H1 (cell line): ENCODE data around the gene FCMR. TPM values are rescaled to one million over a fixed set of nuclear protein-coding genes. Genes with fewer than 3 reads are reported as not detected.

ENCODE experiments used
- CTCF ChIA-PET: fragments of 300-600 bp; sonication (Branson Sonifier 250); formaldehyde crosslinking; loops from one replicate; lab custom pipeline; 2021; ENCODE audit not compliant: partially characterized antibody; lab: Charles Lee
- POLR2A ChIA-PET: fragments of 300-600 bp; sonication (Branson Sonifier 250); formaldehyde crosslinking; loops from one replicate; lab custom pipeline; 2021; ENCODE audit warnings: inconsistent platforms; ENCODE audit not compliant: partially characterized antibody; lab: Charles Lee
- DNase-seq, 2 experiments: peaks; one replicate each; pipeline versions ENCODE4 v3.0.0 to v3.0.0-alpha.2; 2010 to 2022; ENCODE audit warnings: low spot score in 2 of 2, low read depth in 1 of 2, mixed read lengths in 1 of 2
- FAIRE-seq: peaks from 2 replicates; lab custom pipeline; 2011; peaks lifted over from hg19 to GRCh38; lab: Jason Lieb, UNC
- H2AFZ ChIP-seq: 2 replicates; pipeline ENCODE4 v1.8.1; 2012; ENCODE audit warnings: low read length, inconsistent platforms
- H2AK5ac ChIP-seq: 2 replicates; pipeline ENCODE4 v1.6.1; 2013; ENCODE audit warnings: low read depth, low read length
- H2BK120ac ChIP-seq: replicated peaks from 2 replicates; pipeline ENCODE3; 2013; ENCODE audit warnings: low read depth, low read length, inconsistent platforms
- H2BK12ac ChIP-seq: 2 replicates; pipeline ENCODE4 v1.6.1; 2013; ENCODE audit warnings: low read depth, low read length
- H2BK15ac ChIP-seq: 2 replicates; pipeline ENCODE4 v1.6.1; 2013; ENCODE audit warnings: low read length
- H2BK20ac ChIP-seq: 2 replicates; pipeline ENCODE4 v1.6.1; 2013; ENCODE audit warnings: low read length
- H2BK5ac ChIP-seq: 2 replicates; pipeline ENCODE4 v1.6.1; 2013; ENCODE audit warnings: low read depth, low read length
- H3K14ac ChIP-seq: 2 replicates; pipeline ENCODE4 v1.6.1; 2013; ENCODE audit warnings: inconsistent platforms; ENCODE audit not compliant: insufficient read length
- H3K18ac ChIP-seq: 2 replicates; pipeline ENCODE4 v1.6.1; 2013; ENCODE audit warnings: low read length; ENCODE audit errors: extremely low read depth
- H3K23ac ChIP-seq: 2 replicates; pipeline ENCODE4 v1.6.1; 2013; ENCODE audit warnings: inconsistent platforms; ENCODE audit not compliant: insufficient read length
- H3K23me2 ChIP-seq: 2 replicates; pipeline ENCODE4 v1.6.1; 2013; ENCODE audit warnings: low read depth, low read length
- H3K27ac ChIP-seq: 2 replicates; pipeline ENCODE4 v1.6.1; 2011; ENCODE audit warnings: low read depth, low read length, inconsistent platforms
- H3K27me3 ChIP-seq, 4 experiments: replicated peaks in 1 of 4; 1 replicate in 1 of 4; 2 replicates in 3 of 4; pipeline versions ENCODE4 v1.6.1 to v1.8.1; 2011 to 2013; ENCODE audit warnings: low read length in 3 of 4, mild to moderate bottlenecking in 3 of 4, inconsistent platforms in 2 of 4, mixed read lengths in 2 of 4, moderate library complexity in 1 of 4; ENCODE audit not compliant: control insufficient read depth in 3 of 4, insufficient read depth in 3 of 4; ENCODE audit errors: extremely low read depth in 1 of 4
- H3K36me3 ChIP-seq, 4 experiments: 2 replicates each; pipeline versions ENCODE4 v1.6.1 to v1.8.1; 2011 to 2013; ENCODE audit warnings: mild to moderate bottlenecking in 4 of 4, low read length in 3 of 4, moderate library complexity in 2 of 4, control low read depth in 1 of 4, inconsistent platforms in 1 of 4; ENCODE audit not compliant: insufficient read depth in 4 of 4, control insufficient read depth in 2 of 4
- H3K4ac ChIP-seq: replicated peaks from 2 replicates; pipeline ENCODE3; 2013; ENCODE audit warnings: low read length, low read depth, mixed read lengths, inconsistent platforms; ENCODE audit not compliant: insufficient read length
- H3K4me1 ChIP-seq, 4 experiments: replicated peaks in 1 of 4; 1 replicate in 1 of 4; 2 replicates in 3 of 4; pipeline versions ENCODE4 v1.6.1 to v1.8.1; 2011 to 2013; ENCODE audit warnings: low read length in 3 of 4, inconsistent platforms in 2 of 4, mixed read lengths in 1 of 4; ENCODE audit not compliant: insufficient read depth in 4 of 4, control insufficient read depth in 3 of 4
- H3K4me2 ChIP-seq, 2 experiments: 2 replicates each; pipeline versions ENCODE4 v1.6.1 to v1.8.1; 2011 to 2013; ENCODE audit warnings: low read depth in 2 of 2, low read length in 2 of 2, control low read depth in 1 of 2, inconsistent platforms in 1 of 2, mild to moderate bottlenecking in 1 of 2; ENCODE audit not compliant: insufficient read depth in 1 of 2
- H3K4me3 ChIP-seq, 4 experiments: fragments of 200-600, 300-600 bp in 1 of 4; sonication (generic), shearing (Covaris generic), sonication (Bioruptor Twin) in 1 of 4; 2 replicates each; pipeline versions ENCODE4 v1.5.1 to v1.8.1; 2011 to 2016; ENCODE audit warnings: low read length in 4 of 4, low read depth in 3 of 4, control low read depth in 2 of 4, inconsistent platforms in 2 of 4, mild to moderate bottlenecking in 2 of 4, mixed read lengths in 1 of 4, moderate library complexity in 1 of 4; ENCODE audit not compliant: insufficient read depth in 2 of 4; ENCODE audit errors: extremely low read depth in 1 of 4
- H3K56ac ChIP-seq: replicated peaks from 2 replicates; pipeline ENCODE3; 2013; ENCODE audit warnings: low read depth, mild to moderate bottlenecking, mixed read lengths, low read length, inconsistent platforms; ENCODE audit not compliant: insufficient read length
- H3K79me1 ChIP-seq: 2 replicates; pipeline ENCODE4 v1.6.1; 2013; ENCODE audit warnings: low read depth, low read length, control low read depth
- H3K79me2 ChIP-seq, 2 experiments: 2 replicates each; pipeline versions ENCODE4 v1.6.1 to v1.8.1; 2012 to 2013; ENCODE audit warnings: low read length in 2 of 2, mild to moderate bottlenecking in 2 of 2, inconsistent platforms in 1 of 2; ENCODE audit not compliant: insufficient read depth in 2 of 2, control insufficient read depth in 1 of 2
- H3K9ac ChIP-seq, 4 experiments: replicated peaks in 1 of 4; 1 replicate in 1 of 4; 2 replicates in 3 of 4; pipeline versions ENCODE4 v1.6.1 to v1.8.1; 2011 to 2013; ENCODE audit warnings: low read depth in 3 of 4, low read length in 3 of 4, control low read depth in 2 of 4, mild to moderate bottlenecking in 2 of 4, moderate library complexity in 2 of 4, inconsistent platforms in 1 of 4; ENCODE audit errors: extremely low read depth in 1 of 4
- H3K9me3 ChIP-seq, 2 experiments: 2 replicates each; pipeline versions ENCODE4 v1.6.1 to v1.8.1; 2012 to 2013; ENCODE audit warnings: mild to moderate bottlenecking in 2 of 2, moderate library complexity in 2 of 2, control low read depth in 1 of 2, inconsistent platforms in 1 of 2, low read depth in 1 of 2, low read length in 1 of 2, mixed read lengths in 1 of 2; ENCODE audit not compliant: insufficient read depth in 2 of 2
- H4K20me1 ChIP-seq, 2 experiments: replicated peaks in 1 of 2; 2 replicates each; pipeline versions ENCODE3 to v1.8.1; 2011 to 2013; ENCODE audit warnings: inconsistent platforms in 2 of 2, low read length in 2 of 2, mild to moderate bottlenecking in 1 of 2; ENCODE audit not compliant: insufficient read depth in 2 of 2, control insufficient read depth in 1 of 2
- H4K5ac ChIP-seq: 2 replicates; pipeline ENCODE4 v1.6.1; 2013; ENCODE audit warnings: low read length, low read depth, mixed read lengths, inconsistent platforms; ENCODE audit not compliant: insufficient read length
- H4K8ac ChIP-seq: 2 replicates; pipeline ENCODE4 v1.8.0; 2013; ENCODE audit warnings: mild to moderate bottlenecking, moderate library complexity, low read length, inconsistent platforms; ENCODE audit not compliant: insufficient read depth; ENCODE audit errors: extremely low read depth
- H4K91ac ChIP-seq: replicated peaks from 2 replicates; pipeline ENCODE3; 2013; ENCODE audit warnings: low read length, mixed read lengths, inconsistent platforms; ENCODE audit not compliant: insufficient read length
- CBX8 ChIP-seq: fragments of 300-800, 300-1000 bp; sonication (generic); IDR thresholded peaks from 2 replicates; pipeline ENCODE4 v1.7.1; 2016; ENCODE audit warnings: low read depth, low read length, borderline replicate concordance
- CHD1 ChIP-seq: IDR thresholded peaks from 2 replicates; pipeline ENCODE4 v1.6.1; 2012; ENCODE audit warnings: low read depth, low read length, improper control_type of control experiment
- CREB1 ChIP-seq: IDR thresholded peaks from 2 replicates; pipeline ENCODE4 v1.6.1; 2012; ENCODE audit warnings: inconsistent platforms
- GTF2F1 ChIP-seq: IDR thresholded peaks from 2 replicates; pipeline ENCODE4 v1.6.1; 2012; ENCODE audit warnings: low read depth, low read length, improper control_type of control experiment, borderline replicate concordance
- HDAC6 ChIP-seq: IDR thresholded peaks from one replicate; pipeline ENCODE4 v1.7.1; 2012; ENCODE audit warnings: low read depth, mild to moderate bottlenecking, inconsistent platforms, low read length, moderate library complexity
- NRF1 ChIP-seq: IDR thresholded peaks from 2 replicates; pipeline ENCODE4 v1.6.1; 2011; ENCODE audit warnings: mild to moderate bottlenecking, low read depth, low read length, improper control_type of control experiment
- POLR2A ChIP-seq, 2 experiments: IDR thresholded peaks; 1 replicate in 1 of 2; 2 replicates in 1 of 2; pipeline ENCODE4 v1.6.1; 2011; ENCODE audit warnings: low read depth in 2 of 2, low read length in 2 of 2, mild to moderate bottlenecking in 2 of 2; ENCODE audit errors: control extremely low read depth in 1 of 2
- RFX5 ChIP-seq: IDR thresholded peaks from 2 replicates; pipeline ENCODE4 v1.6.1; 2011; ENCODE audit warnings: low read depth, low read length, improper control_type of control experiment, borderline replicate concordance
- SIX5 ChIP-seq: IDR thresholded peaks from 2 replicates; pipeline ENCODE4 v1.6.1; 2011; ENCODE audit warnings: mild to moderate bottlenecking, low read depth, low read length
- SP4 ChIP-seq: IDR thresholded peaks from 2 replicates; pipeline ENCODE4 v1.6.1; 2012; ENCODE audit warnings: low read length, inconsistent platforms
- SUZ12 ChIP-seq: fragments of 200-600 bp; sonication (generic); IDR thresholded peaks from 2 replicates; pipeline ENCODE4 v1.6.1; 2012; ENCODE audit warnings: mild to moderate bottlenecking, inconsistent platforms, low read length, moderate library complexity, mixed read lengths
- TCF12 ChIP-seq: IDR thresholded peaks from 2 replicates; pipeline ENCODE4 v1.6.1; 2011; ENCODE audit warnings: low read depth, mild to moderate bottlenecking, low read length
- ZNF274 ChIP-seq: IDR thresholded peaks from 2 replicates; pipeline ENCODE4 v1.7.0; 2012; ENCODE audit warnings: low read length, borderline replicate concordance; ENCODE audit errors: extremely low read depth
- WGBS, 2 experiments: shearing (Covaris generic) in 1 of 2; methylation state at CpG; one replicate each; pipeline versions ENCODE4 v1.1.6 to v1.1.7; 2013 to 2015; ENCODE audit warnings: low lambda C conversion rate in 2 of 2, mixed read lengths in 2 of 2, inconsistent platforms in 1 of 2, low coverage in 1 of 2, missing lambda C conversion rate in 1 of 2; ENCODE audit not compliant: insufficient replicate concordance in 2 of 2, insufficient coverage in 1 of 2, insufficient read length in 1 of 2; ENCODE audit errors: extremely low coverage in 1 of 2, missing lambda C conversion rate in 1 of 2; 5-methylcytosine and 5-hydroxymethylcytosine counted together
- polyA plus RNA-seq, 7 experiments: library from polyadenylated mRNA; depleted of rRNA in 3 of 7; stranded (reverse) in 5 of 7; unstranded in 2 of 7; fragments of >200 nt in 5 of 7; fragments of 200-250 nt in 2 of 7; gene quantifications; 1 replicate in 5 of 7; 2 replicates in 1 of 7; 4 replicates in 1 of 7; pipeline versions ENCODE4 v1.2.1 to v1.2.3, GENCODE V29; 2011 to 2013; ENCODE audit warnings: missing spikeins in 2 of 7, mixed read lengths in 2 of 7
- total RNA-seq: library from RNA; stranded (reverse); fragmentation: NEBNext Ultra II Directional; extraction: Animal tissue kit (Norgen Biotek cat#: 25700); gene quantifications from 2 replicates; pipeline ENCODE4 v1.2.1, GENCODE V29; 2021
- TF ChIP-seq, protein P1 (sequence below): IDR thresholded peaks from 2 replicates; pipeline ENCODE4 v1.6.1; 2012; ENCODE audit warnings: low read length, inconsistent platforms

Gene FCMR
- total and polyA plus RNA-seq, 2 of the 8 experiments (the other 6 are each of a cell fraction or from before 2014, with no cell fraction given), result 0.53 TPM; not detected in 1

DNA sequence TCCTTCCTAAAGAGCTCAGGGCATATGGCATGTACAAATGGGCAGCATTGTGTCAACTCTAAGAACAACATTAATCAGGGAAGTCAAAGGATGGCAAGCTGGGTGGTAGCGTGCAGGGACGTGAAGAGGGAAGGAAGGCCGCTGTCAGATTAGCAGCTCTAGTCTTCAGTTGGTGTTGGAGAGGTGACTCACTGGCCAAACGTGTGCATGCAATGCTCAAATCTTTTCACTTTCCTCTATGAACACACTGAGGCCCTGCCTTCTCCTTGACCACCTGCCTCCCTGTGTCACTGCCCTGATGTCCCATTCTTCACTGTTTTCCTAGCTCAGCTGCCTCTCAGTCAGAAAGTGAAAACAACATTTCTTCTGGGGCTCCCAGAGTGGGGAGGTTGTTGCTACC lies 30.4 kb upstream of the FCMR start:
- POLR2A ChIA-PET, result interaction anchor here (1.4 kb wide), 1 partner anchor 15 kb away, joined by 3 read pairs; no protein-coding TSS in a partner anchor
- TF ChIP-seq GTF2F1, result no peak
- no peak for TF ChIP-seq CREB1
- no peak for TF ChIP-seq SUZ12
- TF ChIP-seq SP4, result no peak
- TF ChIP-seq ZNF274, result no peak
- no peak for TF ChIP-seq CBX8
- TF ChIP-seq, protein P1, sequence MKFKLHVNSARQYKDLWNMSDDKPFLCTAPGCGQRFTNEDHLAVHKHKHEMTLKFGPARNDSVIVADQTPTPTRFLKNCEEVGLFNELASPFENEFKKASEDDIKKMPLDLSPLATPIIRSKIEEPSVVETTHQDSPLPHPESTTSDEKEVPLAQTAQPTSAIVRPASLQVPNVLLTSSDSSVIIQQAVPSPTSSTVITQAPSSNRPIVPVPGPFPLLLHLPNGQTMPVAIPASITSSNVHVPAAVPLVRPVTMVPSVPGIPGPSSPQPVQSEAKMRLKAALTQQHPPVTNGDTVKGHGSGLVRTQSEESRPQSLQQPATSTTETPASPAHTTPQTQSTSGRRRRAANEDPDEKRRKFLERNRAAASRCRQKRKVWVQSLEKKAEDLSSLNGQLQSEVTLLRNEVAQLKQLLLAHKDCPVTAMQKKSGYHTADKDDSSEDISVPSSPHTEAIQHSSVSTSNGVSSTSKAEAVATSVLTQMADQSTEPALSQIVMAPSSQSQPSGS, result no peak
- no peak for TF ChIP-seq TCF12
- no peak for TF ChIP-seq HDAC6
- TF ChIP-seq NRF1, result no peak
- no peak for TF ChIP-seq CHD1
- no peak for TF ChIP-seq POLR2A (IDR thresholded peaks at IDR 0.05; ENCODE audit: control extremely low read depth in 1 of 2, low read depth in 2 of 2, low read length in 2 of 2)
- TF ChIP-seq SIX5, result no peak
- no peak for TF ChIP-seq RFX5

More for the DNA sequence above, 30.4 kb upstream of the FCMR start:
- H2BK20ac ChIP-seq, result no peak overlapping the region
- H2AFZ ChIP-seq, result no peak overlapping the region
- no peak overlapping the region for H3K56ac ChIP-seq
- no peaks in the 10 kb centered on the region for H4K20me1 ChIP-seq
- H2AK5ac ChIP-seq, result no peak overlapping the region
- no peak for DNase-seq
- no peak for FAIRE-seq
- no peak overlapping the region for H4K8ac ChIP-seq
- H3K4me3 ChIP-seq, result no peak overlapping the region
- H2BK120ac ChIP-seq, result no peak overlapping the region
- H3K4ac ChIP-seq, result no peak overlapping the region
- no peak overlapping the region for H3K23ac ChIP-seq
- CTCF ChIA-PET, result interaction anchor here (1.2 to 13.6 kb wide), 6 partner anchors 18 to 154 kb away, joined by 3 to 226 read pairs (median 4); partner anchors contain the start of gene FCAMR
- H4K5ac ChIP-seq, result no peak overlapping the region
- H3K4me1 ChIP-seq, result no peaks in the 10 kb centered on the region
- no peak overlapping the region for H3K18ac ChIP-seq
- WGBS, 2 experiments, result 85% methylated on average over 4 of the region's 4 CpGs; no CpG with 5 or more reads in 1 of the 2 experiments
- H3K9ac ChIP-seq, result no peak overlapping the region
- H3K4me2 ChIP-seq, result no peak overlapping the region
- H3K14ac ChIP-seq, result no peak overlapping the region
- H4K91ac ChIP-seq, result no peak overlapping the region
- H3K27ac ChIP-seq, result no peak overlapping the region
- H2BK5ac ChIP-seq, result no peak overlapping the region
- no peaks in the 10 kb centered on the region for H3K79me2 ChIP-seq
- no peak overlapping the region for H2BK15ac ChIP-seq
- no peak overlapping the region for H2BK12ac ChIP-seq
- H3K23me2 ChIP-seq, result no peaks in the 10 kb centered on the region
- no peaks in the 10 kb centered on the region for H3K9me3 ChIP-seq
- H3K27me3 ChIP-seq, result peaks cover 0 to 3% (median 0%) of the 10 kb centered on the region in 4 experiments; a peak in 1 of 7 replicates
- no peaks in the 10 kb centered on the region for H3K36me3 ChIP-seq
- no peaks in the 10 kb centered on the region for H3K79me1 ChIP-seq
